NB4 (cell line): ENCODE results near the gene GSTO2.
A peak's percentile ranks its signal among the peaks of the same experiment; 100 is the strongest.

Experiments used
- DNase-seq: peaks from one replicate; pipeline ENCODE4 v3.0.0; 2010; ENCODE audit warnings: low read depth
- H3K4me3 ChIP-seq: one replicate; pipeline ENCODE4 v1.5.1; 2011; ENCODE audit warnings: mild to moderate bottlenecking, low read depth, low read length, moderate library complexity
- CTCF ChIP-seq: IDR thresholded peaks from one replicate; pipeline ENCODE4 v1.5.1; 2012; ENCODE audit warnings: low read depth, low read length
- MAX ChIP-seq: IDR thresholded peaks from 2 replicates; pipeline ENCODE4 v1.6.1; 2011; ENCODE audit warnings: low read depth, low read length
- MYC ChIP-seq: IDR thresholded peaks from 2 replicates; pipeline ENCODE4 v1.6.1; 2011; ENCODE audit warnings: low read depth, low read length
- POLR2A ChIP-seq: IDR thresholded peaks from 2 replicates; pipeline ENCODE4 v1.6.1; 2011; ENCODE audit warnings: mild to moderate bottlenecking; ENCODE audit not compliant: insufficient read length; ENCODE audit errors: extremely low read depth

Gene GSTO2

GRCh38 chr10:104255311-104255981 is 13.5 kb upstream of the GSTO2 start:
- peak; percentile 77 for DNase-seq
- TF ChIP-seq CTCF (no peak), POLR2A (no peak), MYC (no peak), MAX (no peak)
- peak overlapping the region; percentile 85 for H3K4me3 ChIP-seq

- peak overlapping the region; percentile 85 for H3K4me3 ChIP-seq
- no peak for DNase-seq
- TF ChIP-seq MAX = no peak
- no peak for TF ChIP-seq MYC
- no peak for TF ChIP-seq POLR2A
- no peak for TF ChIP-seq CTCF
These were observed 12.5 kb upstream of the GSTO2 start for GRCh38 chr10:104256335-104256961.

- no peak for TF ChIP-seq MAX
- TF ChIP-seq MYC = no peak
- TF ChIP-seq CTCF = no peak
- no peak for TF ChIP-seq POLR2A
- peak overlapping the region; percentile 85 for H3K4me3 ChIP-seq
- DNase-seq = no peak
These were observed 11.7 kb upstream of the GSTO2 start for GRCh38 chr10:104257235-104257634.

GRCh38 chr10:104258209-104258608 is 10.8 kb upstream of the GSTO2 start:
- no peak for DNase-seq
- no peak overlapping the region for H3K4me3 ChIP-seq
- TF ChIP-seq POLR2A (no peak), MAX (no peak), MYC (no peak), CTCF (no peak)

GRCh38 chr10:104259456-104259855 is 9.5 kb upstream of the GSTO2 start:
- TF ChIP-seq CTCF = no peak
- H3K4me3 ChIP-seq = no peak overlapping the region
- no peak for DNase-seq
